Dendritic cell treated with granulocyte-macrophage colony-stimulating factor and Interleukin-4, amounts not matched to agents 40 ng/mL and 50 ng/mL, for 4 days (primary cell): ENCODE results near the gene BUB1.
"Not testable (repeated sequence)": the region's sequence is repeated elsewhere in the genome, so short reads cannot be mapped to it uniquely, and the experiment has no call there.

Experiments
- H3K27ac Mint-ChIP-seq: one replicate; pipeline ENCODE4 v1.8.0; 2022; ENCODE audit warnings: mild to moderate bottlenecking, mixed read lengths
- H3K27me3 Mint-ChIP-seq: one replicate; pipeline ENCODE4 v1.8.0; 2022; ENCODE audit warnings: mild to moderate bottlenecking, mixed read lengths
- H3K36me3 Mint-ChIP-seq: one replicate; pipeline ENCODE4 v1.8.0; 2022; ENCODE audit warnings: low read depth, mixed read lengths
- H3K4me1 Mint-ChIP-seq: one replicate; pipeline ENCODE4 v1.8.0; 2022; ENCODE audit warnings: low read depth, mixed read lengths
- H3K4me3 Mint-ChIP-seq: one replicate; pipeline ENCODE4 v1.8.0; 2022; ENCODE audit warnings: mild to moderate bottlenecking, moderate library complexity, mixed read lengths
- H3K9me3 Mint-ChIP-seq: one replicate; pipeline ENCODE4 v1.8.0; 2022; ENCODE audit warnings: mixed read lengths
- intact Hi-C: fragments of 100-400 bp; cut with micrococcal nuclease; formaldehyde crosslinking; loops from one replicate; pipeline ENCODE4 v1.15.0; 2022

BUB1 gene

GRCh38 chr2:110619326-110619939 is 58.4 kb downstream of the BUB1 start:
- H3K27me3 Mint-ChIP-seq, intact Hi-C loops, H3K4me3 Mint-ChIP-seq, H3K9me3 Mint-ChIP-seq, H3K27ac Mint-ChIP-seq, H3K4me1 Mint-ChIP-seq, H3K36me3 Mint-ChIP-seq: not testable (repeated sequence)

- H3K27ac Mint-ChIP-seq, H3K27me3 Mint-ChIP-seq, H3K36me3 Mint-ChIP-seq, H3K4me1 Mint-ChIP-seq, H3K4me3 Mint-ChIP-seq, H3K9me3 Mint-ChIP-seq, intact Hi-C loops: not testable (repeated sequence)
Observed at GRCh38 chr2:110613927-110614326, 63.9 kb downstream of the BUB1 start.

- H3K9me3 Mint-ChIP-seq, H3K36me3 Mint-ChIP-seq, H3K27me3 Mint-ChIP-seq, H3K27ac Mint-ChIP-seq, intact Hi-C loops, H3K4me1 Mint-ChIP-seq, H3K4me3 Mint-ChIP-seq: not testable (repeated sequence)
Observed at GRCh38 chr2:110610613-110611250, 67.1 kb downstream of the BUB1 start.

- intact Hi-C loops, H3K36me3 Mint-ChIP-seq, H3K27ac Mint-ChIP-seq, H3K4me3 Mint-ChIP-seq, H3K4me1 Mint-ChIP-seq, H3K9me3 Mint-ChIP-seq: not testable (repeated sequence)
- peaks cover 11% of the 10 kb centered on the region for H3K27me3 Mint-ChIP-seq
Observed at GRCh38 chr2:110609843-110610612, 67.8 kb downstream of the BUB1 start.

GRCh38 chr2:110608788-110609502 is 68.9 kb downstream of the BUB1 start:
- H3K27ac Mint-ChIP-seq, H3K36me3 Mint-ChIP-seq, H3K4me1 Mint-ChIP-seq, H3K9me3 Mint-ChIP-seq, intact Hi-C loops, H3K4me3 Mint-ChIP-seq: not testable (repeated sequence)
- H3K27me3 Mint-ChIP-seq, result peaks cover 12% of the 10 kb centered on the region

- H3K36me3 Mint-ChIP-seq, intact Hi-C loops, H3K27ac Mint-ChIP-seq, H3K4me1 Mint-ChIP-seq, H3K9me3 Mint-ChIP-seq, H3K4me3 Mint-ChIP-seq: not testable (repeated sequence)
- peaks cover 12% of the 10 kb centered on the region for H3K27me3 Mint-ChIP-seq
Observed at GRCh38 chr2:110605057-110605456, 72.8 kb downstream of the BUB1 start.

GRCh38 chr2:110603917-110604591 is 73.8 kb downstream of the BUB1 start:
- H3K36me3 Mint-ChIP-seq, H3K27ac Mint-ChIP-seq, intact Hi-C loops, H3K4me1 Mint-ChIP-seq, H3K9me3 Mint-ChIP-seq, H3K4me3 Mint-ChIP-seq: not testable (repeated sequence)
- peaks cover 12% of the 10 kb centered on the region for H3K27me3 Mint-ChIP-seq

- H3K27ac Mint-ChIP-seq, H3K4me3 Mint-ChIP-seq, H3K36me3 Mint-ChIP-seq, H3K4me1 Mint-ChIP-seq, H3K9me3 Mint-ChIP-seq, intact Hi-C loops: not testable (repeated sequence)
- peaks cover 11% of the 10 kb centered on the region for H3K27me3 Mint-ChIP-seq
Observed at GRCh38 chr2:110602139-110602538, 75.7 kb downstream of the BUB1 start.

GRCh38 chr2:110591973-110592372 is 85.9 kb downstream of the BUB1 start:
- H3K4me3 Mint-ChIP-seq, H3K27me3 Mint-ChIP-seq, H3K36me3 Mint-ChIP-seq, intact Hi-C loops, H3K9me3 Mint-ChIP-seq, H3K4me1 Mint-ChIP-seq, H3K27ac Mint-ChIP-seq: not testable (repeated sequence)

- intact Hi-C loops, H3K4me1 Mint-ChIP-seq, H3K9me3 Mint-ChIP-seq, H3K36me3 Mint-ChIP-seq, H3K27me3 Mint-ChIP-seq, H3K4me3 Mint-ChIP-seq, H3K27ac Mint-ChIP-seq: not testable (repeated sequence)
Observed at GRCh38 chr2:110589677-110590330, 88.1 kb downstream of the BUB1 start.

- H3K4me3 Mint-ChIP-seq, H3K27me3 Mint-ChIP-seq, H3K9me3 Mint-ChIP-seq, H3K36me3 Mint-ChIP-seq, intact Hi-C loops, H3K4me1 Mint-ChIP-seq, H3K27ac Mint-ChIP-seq: not testable (repeated sequence)
Observed at GRCh38 chr2:110588520-110588919, 89.3 kb downstream of the BUB1 start.
